Measurements from ENCODE around the gene DAAM1. TPM values are rescaled to one million over a fixed set of nuclear protein-coding genes. Genes with fewer than 3 reads are reported as not detected.

DAAM1 gene
- total RNA-seq, 1 donor from 2014 or later = 69.9 TPM

GRCh38 chr14:59238216-59238615 is 49.7 kb downstream of the DAAM1 start:
- DNase-seq (ENCODE audit: low spot score, unreplicated experiment) = no peak
- H3K36me3 Mint-ChIP-seq (ENCODE audit: insufficient read depth) = peaks cover 2% of the 10 kb centered on the region
- H3K27ac Mint-ChIP-seq = peak overlapping the region; percentile 25
- TF ChIP-seq CTCF (IDR thresholded peaks at IDR 0.05; ENCODE audit: unreplicated experiment) = no peak
- H3K4me1 Mint-ChIP-seq (ENCODE audit: low read depth) = peaks cover 4% of the 10 kb centered on the region
- H3K4me3 Mint-ChIP-seq (ENCODE audit: low read depth) = no peak overlapping the region
- peaks cover 10% of the 10 kb centered on the region for H3K9me3 Mint-ChIP-seq (ENCODE audit: low read depth)
- H3K27me3 Mint-ChIP-seq = no peaks in the 10 kb centered on the region

GRCh38 chr14:59239022-59239421 is 50.6 kb downstream of the DAAM1 start:
- peaks cover 4% of the 10 kb centered on the region for H3K4me1 Mint-ChIP-seq (ENCODE audit: low read depth)
- H3K36me3 Mint-ChIP-seq (ENCODE audit: insufficient read depth) = peaks cover 2% of the 10 kb centered on the region
- H3K27me3 Mint-ChIP-seq = no peaks in the 10 kb centered on the region
- peaks cover 5% of the 10 kb centered on the region for H3K9me3 Mint-ChIP-seq (ENCODE audit: low read depth)
- TF ChIP-seq CTCF (IDR thresholded peaks at IDR 0.05; ENCODE audit: unreplicated experiment) = no peak
- H3K4me3 Mint-ChIP-seq (ENCODE audit: low read depth) = no peak overlapping the region
- no peak for DNase-seq (ENCODE audit: low spot score, unreplicated experiment)
- no peak overlapping the region for H3K27ac Mint-ChIP-seq

- Mint-ChIP-seq H3K36me3 (ENCODE audit: insufficient read depth) (no peaks in the 10 kb centered on the region), H3K27ac (no peak overlapping the region), H3K4me1 (ENCODE audit: low read depth) (peaks cover 11% of the 10 kb centered on the region), H3K27me3 (no peaks in the 10 kb centered on the region), H3K9me3 (ENCODE audit: low read depth) (no peaks in the 10 kb centered on the region), H3K4me3 (ENCODE audit: low read depth) (no peak overlapping the region)
- TF ChIP-seq CTCF (IDR thresholded peaks at IDR 0.05; ENCODE audit: unreplicated experiment) = no peak
- DNase-seq (ENCODE audit: low spot score, unreplicated experiment) = no peak
Observed at GRCh38 chr14:59240356-59240755, 51.9 kb downstream of the DAAM1 start.

- Mint-ChIP-seq H3K4me3 (ENCODE audit: low read depth) (no peak overlapping the region), H3K4me1 (ENCODE audit: low read depth) (peaks cover 11% of the 10 kb centered on the region), H3K36me3 (ENCODE audit: insufficient read depth) (no peaks in the 10 kb centered on the region), H3K27me3 (no peaks in the 10 kb centered on the region), H3K27ac (no peak overlapping the region), H3K9me3 (ENCODE audit: low read depth) (no peaks in the 10 kb centered on the region)
- DNase-seq (ENCODE audit: low spot score, unreplicated experiment) = no peak
- no peak for TF ChIP-seq CTCF (IDR thresholded peaks at IDR 0.05; ENCODE audit: unreplicated experiment)
Observed at GRCh38 chr14:59241121-59241520, 52.7 kb downstream of the DAAM1 start.

- Mint-ChIP-seq H3K9me3 (ENCODE audit: low read depth) (no peaks in the 10 kb centered on the region), H3K36me3 (ENCODE audit: insufficient read depth) (no peaks in the 10 kb centered on the region), H3K27me3 (no peaks in the 10 kb centered on the region), H3K4me1 (ENCODE audit: low read depth) (peaks cover 12% of the 10 kb centered on the region), H3K27ac (no peak overlapping the region), H3K4me3 (ENCODE audit: low read depth) (no peak overlapping the region)
- TF ChIP-seq CTCF (IDR thresholded peaks at IDR 0.05; ENCODE audit: unreplicated experiment) = no peak
- no peak for DNase-seq (ENCODE audit: low spot score, unreplicated experiment)
Observed at GRCh38 chr14:59243174-59243573, 54.7 kb downstream of the DAAM1 start.

All from progenitor cell of endocrine pancreas (in vitro differentiated cells).